ENCODE measurements around the gene CDK14.

CDK14 gene

GRCh38 chr7:90856351-90857070 is 260.4 kb downstream of the CDK14 start:
- no peak for TF ChIP-seq CTCF (IDR thresholded peaks at IDR 0.05)

- no peak for TF ChIP-seq CTCF (IDR thresholded peaks at IDR 0.05)
Measured at GRCh38 chr7:90857603-90858002, 261.5 kb downstream of the CDK14 start.

- no peak for TF ChIP-seq CTCF (IDR thresholded peaks at IDR 0.05)
Measured at GRCh38 chr7:90858546-90858945, 262.4 kb downstream of the CDK14 start.

GRCh38 chr7:90859521-90859920 is 263.4 kb downstream of the CDK14 start:
- TF ChIP-seq CTCF (IDR thresholded peaks at IDR 0.05), result no peak

GRCh38 chr7:90864088-90864487 is 268.0 kb downstream of the CDK14 start:
- TF ChIP-seq CTCF (IDR thresholded peaks at IDR 0.05), result no peak

GRCh38 chr7:90869335-90869734 is 273.2 kb downstream of the CDK14 start:
- no peak for TF ChIP-seq CTCF (IDR thresholded peaks at IDR 0.05)

- TF ChIP-seq CTCF (IDR thresholded peaks at IDR 0.05), result no peak
Measured at GRCh38 chr7:90876701-90877100, 280.6 kb downstream of the CDK14 start.

- TF ChIP-seq CTCF (IDR thresholded peaks at IDR 0.05), result no peak
Measured at GRCh38 chr7:90877201-90877600, 281.1 kb downstream of the CDK14 start.

Data from LNCAP (cell line).